DOHH2 (cell line): Measurements from ENCODE around the gene PLXND1.

Experiments used
- H3F3A ChIP-seq: fragments of 200-600 bp; sonication (generic), shearing (Covaris generic); 2 replicates; pipeline ENCODE4 v1.6.0; 2016; ENCODE audit warnings: antibody characterized with exemption, mild to moderate bottlenecking; ENCODE audit not compliant: control insufficient read depth, insufficient read depth
- H3K27ac ChIP-seq: fragments of 200-600 bp; sonication (generic); 2 replicates; pipeline ENCODE4 v1.5.1; 2014; ENCODE audit warnings: low read depth, mild to moderate bottlenecking, low read length, moderate library complexity
- H3K27me3 ChIP-seq: fragments of 200-600 bp; sonication (generic); 2 replicates; pipeline ENCODE4 v1.6.1; 2014; ENCODE audit warnings: mild to moderate bottlenecking, low read length, mixed read lengths; ENCODE audit not compliant: control insufficient read depth
- H3K36me3 ChIP-seq: fragments of 200-600 bp; sonication (generic); 2 replicates; pipeline ENCODE4 v1.6.1; 2014; ENCODE audit warnings: mild to moderate bottlenecking, low read length, moderate library complexity, mixed read lengths; ENCODE audit not compliant: control insufficient read depth
- H3K4me1 ChIP-seq: fragments of 200-600 bp; sonication (generic); 2 replicates; pipeline ENCODE4 v1.6.1; 2014; ENCODE audit warnings: mild to moderate bottlenecking, low read length, mixed read lengths; ENCODE audit not compliant: control insufficient read depth
- H3K4me2 ChIP-seq: fragments of 200-600 bp; sonication (generic); 2 replicates; pipeline ENCODE4 v1.6.0; 2014; ENCODE audit warnings: mild to moderate bottlenecking, low read length, moderate library complexity
- H3K4me3 ChIP-seq: fragments of 200-600 bp; sonication (generic); 2 replicates; pipeline ENCODE4 v1.5.1; 2014; ENCODE audit warnings: mild to moderate bottlenecking, low read length, mixed read lengths
- H3K79me2 ChIP-seq: fragments of 200-600 bp; sonication (generic); 2 replicates; pipeline ENCODE4 v1.6.1; 2014; ENCODE audit warnings: mild to moderate bottlenecking, low read length, mixed read lengths; ENCODE audit not compliant: control insufficient read depth
- H3K9me2 ChIP-seq: fragments of 200-600 bp; sonication (generic); replicated peaks from 2 replicates; pipeline ENCODE4 v1.6.1; 2014; ENCODE audit warnings: mild to moderate bottlenecking, low read length, mixed read lengths; ENCODE audit not compliant: control insufficient read depth
- H3K9me3 ChIP-seq: fragments of 200-600 bp; sonication (generic); 2 replicates; pipeline ENCODE4 v1.6.1; 2014; ENCODE audit warnings: antibody characterized with exemption, low read length, mixed read lengths; ENCODE audit not compliant: control insufficient read depth, insufficient read depth
- H4K20me1 ChIP-seq: fragments of 200-600 bp; sonication (generic); 2 replicates; pipeline ENCODE4 v1.6.0; 2014; ENCODE audit warnings: low read depth, mild to moderate bottlenecking, antibody characterized with exemption, low read length, moderate library complexity; ENCODE audit not compliant: control insufficient read depth, insufficient read depth
- EZH2phosphoT487 ChIP-seq: fragments of 200-600 bp; sonication (generic); IDR thresholded peaks from 2 replicates; pipeline ENCODE4 v1.6.1; 2017; ENCODE audit warnings: borderline replicate concordance, mild to moderate bottlenecking, antibody characterized with exemption, low read length, moderate library complexity, mixed read lengths
- TF ChIP-seq, protein P1 (sequence below): fragments of 200-600 bp; sonication (generic); IDR thresholded peaks from one replicate; pipeline ENCODE4 v1.5.1; 2014; ENCODE audit warnings: antibody characterized with exemption, mild to moderate bottlenecking, low read depth, low read length; ENCODE audit not compliant: poor library complexity, severe bottlenecking

The PLXND1 gene

DNA sequence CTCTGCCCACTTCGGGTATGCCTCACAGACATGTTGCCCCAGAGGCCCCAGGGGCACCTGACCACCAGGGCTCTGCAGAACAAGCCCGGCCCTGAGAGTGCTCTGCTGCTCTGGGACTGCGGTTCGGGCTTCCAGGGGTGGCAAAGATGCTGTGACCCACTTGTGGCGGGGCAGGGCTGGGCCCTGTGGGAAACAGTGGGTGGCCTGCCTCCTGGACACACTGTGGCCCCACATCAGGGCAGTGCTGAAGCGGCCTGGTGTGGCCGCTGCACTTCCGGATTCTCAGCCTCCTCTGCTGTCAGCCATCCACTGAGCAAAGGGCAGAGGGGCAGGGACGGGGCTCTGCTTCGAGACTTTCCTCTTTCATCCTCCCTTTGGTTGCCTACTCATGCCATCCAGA lies 26.5 kb upstream of the PLXND1 start:
- no peak for TF ChIP-seq EZH2phosphoT487
- Histone ChIP-seq H3K4me3 (no peak overlapping the region), H3K9me2 (no peaks in the 10 kb centered on the region), H3K36me3 (no peaks in the 10 kb centered on the region), H3K9me3 (no peaks in the 10 kb centered on the region), H3K27me3 (no peaks in the 10 kb centered on the region), H3F3A (no peaks in the 10 kb centered on the region), H3K4me1 (0 out of 2 replicates have a peak, but pooled peaks cover 3% of the 10 kb centered on the region), H3K4me2 (no peak overlapping the region), H3K27ac (no peak overlapping the region), H4K20me1 (no peaks in the 10 kb centered on the region), H3K79me2 (no peaks in the 10 kb centered on the region)

DNA sequence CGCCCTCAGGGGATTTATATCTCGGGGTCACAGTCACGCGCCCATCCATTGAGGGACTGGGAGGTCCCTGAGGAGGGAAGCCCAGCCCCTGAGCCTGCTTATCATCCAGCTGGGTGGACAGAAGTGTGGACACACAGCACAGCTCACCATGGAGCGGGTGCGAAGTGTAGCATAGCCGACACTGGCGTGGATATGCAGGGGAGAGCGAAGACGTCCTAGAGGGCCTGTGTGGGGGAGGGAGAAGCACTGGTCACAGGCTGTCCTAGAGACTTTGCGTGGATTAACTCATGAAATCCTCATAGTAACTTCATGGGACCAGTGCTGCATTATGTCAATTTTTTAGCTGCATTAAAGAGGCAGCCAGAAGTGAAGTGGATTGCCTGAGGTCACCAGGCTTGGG lies 26.1 kb upstream of the PLXND1 start:
- TF ChIP-seq, protein P1, sequence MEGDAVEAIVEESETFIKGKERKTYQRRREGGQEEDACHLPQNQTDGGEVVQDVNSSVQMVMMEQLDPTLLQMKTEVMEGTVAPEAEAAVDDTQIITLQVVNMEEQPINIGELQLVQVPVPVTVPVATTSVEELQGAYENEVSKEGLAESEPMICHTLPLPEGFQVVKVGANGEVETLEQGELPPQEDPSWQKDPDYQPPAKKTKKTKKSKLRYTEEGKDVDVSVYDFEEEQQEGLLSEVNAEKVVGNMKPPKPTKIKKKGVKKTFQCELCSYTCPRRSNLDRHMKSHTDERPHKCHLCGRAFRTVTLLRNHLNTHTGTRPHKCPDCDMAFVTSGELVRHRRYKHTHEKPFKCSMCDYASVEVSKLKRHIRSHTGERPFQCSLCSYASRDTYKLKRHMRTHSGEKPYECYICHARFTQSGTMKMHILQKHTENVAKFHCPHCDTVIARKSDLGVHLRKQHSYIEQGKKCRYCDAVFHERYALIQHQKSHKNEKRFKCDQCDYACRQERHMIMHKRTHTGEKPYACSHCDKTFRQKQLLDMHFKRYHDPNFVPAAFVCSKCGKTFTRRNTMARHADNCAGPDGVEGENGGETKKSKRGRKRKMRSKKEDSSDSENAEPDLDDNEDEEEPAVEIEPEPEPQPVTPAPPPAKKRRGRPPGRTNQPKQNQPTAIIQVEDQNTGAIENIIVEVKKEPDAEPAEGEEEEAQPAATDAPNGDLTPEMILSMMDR, result no peak
- TF ChIP-seq EZH2phosphoT487, result no peak
- Histone ChIP-seq H3K36me3 (no peaks in the 10 kb centered on the region), H3K4me2 (no peak overlapping the region), H4K20me1 (no peaks in the 10 kb centered on the region), H3K27me3 (0 out of 2 replicates have a peak, but pooled peaks cover 2% of the 10 kb centered on the region), H3K9me2 (no peaks in the 10 kb centered on the region), H3K27ac (no peak overlapping the region), H3K4me1 (peaks cover 6% of the 10 kb centered on the region), H3F3A (no peaks in the 10 kb centered on the region), H3K9me3 (no peaks in the 10 kb centered on the region), H3K4me3 (no peak overlapping the region), H3K79me2 (no peaks in the 10 kb centered on the region)

DNA sequence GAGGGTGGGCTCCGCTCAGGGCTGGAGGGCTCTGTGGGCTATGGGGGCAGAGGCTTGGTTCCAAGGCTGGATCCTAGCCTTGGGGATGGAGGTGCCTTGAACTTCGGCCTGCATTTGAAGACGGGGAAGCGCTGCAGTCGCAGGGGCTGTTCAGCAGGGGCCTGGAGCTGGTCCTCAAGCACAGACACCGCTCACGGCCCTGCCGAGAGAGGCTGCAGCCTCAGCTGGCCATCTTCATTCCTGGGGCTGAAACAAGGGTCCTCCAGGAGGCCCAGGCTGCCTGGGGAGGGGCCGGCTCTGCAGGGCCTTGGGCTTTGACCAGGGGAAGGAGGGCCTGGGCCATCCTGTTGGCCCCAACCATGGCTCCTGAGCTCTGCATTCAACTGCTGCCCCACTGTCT lies 25.6 kb upstream of the PLXND1 start:
- H3K4me1 ChIP-seq, result peaks cover 11% of the 10 kb centered on the region
- no peaks in the 10 kb centered on the region for H3K79me2 ChIP-seq
- peaks cover 4% of the 10 kb centered on the region; the same call in 1 of the 2 replicates for H3K27me3 ChIP-seq
- H3K9me3 ChIP-seq, result no peaks in the 10 kb centered on the region
- TF ChIP-seq, protein P1, result no peak
- no peak for TF ChIP-seq EZH2phosphoT487
- H3F3A ChIP-seq, result no peaks in the 10 kb centered on the region
- no peaks in the 10 kb centered on the region for H3K9me2 ChIP-seq
- H3K36me3 ChIP-seq, result no peaks in the 10 kb centered on the region
- H3K4me3 ChIP-seq, result no peak overlapping the region
- no peak overlapping the region for H3K4me2 ChIP-seq
- no peaks in the 10 kb centered on the region for H4K20me1 ChIP-seq
- no peak overlapping the region for H3K27ac ChIP-seq

DNA sequence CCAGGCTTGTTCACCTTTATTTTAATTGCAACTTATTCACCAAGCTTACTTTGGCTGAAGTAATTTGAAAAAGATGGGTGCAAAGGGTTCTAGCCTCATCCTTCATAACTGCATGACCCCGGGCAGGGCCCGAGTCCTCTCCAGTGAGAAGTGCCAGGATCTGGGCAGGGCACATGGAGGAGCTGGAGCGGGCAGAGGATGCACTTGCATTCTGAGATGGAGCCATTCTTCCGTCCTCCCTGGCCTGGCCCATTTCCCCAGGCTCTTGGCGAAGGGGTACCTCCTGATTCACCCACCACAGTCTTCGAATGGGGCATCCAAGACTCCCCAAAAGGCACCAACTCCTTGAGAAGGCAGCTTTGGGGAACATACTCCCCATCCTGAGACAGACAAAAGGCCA lies 22.5 kb upstream of the PLXND1 start:
- H3K4me3 ChIP-seq, result no peak overlapping the region
- H3K27me3 ChIP-seq, result peaks cover 7% of the 10 kb centered on the region; the same call in 1 of the 2 replicates
- no peaks in the 10 kb centered on the region for H3K79me2 ChIP-seq
- no peaks in the 10 kb centered on the region for H3K9me3 ChIP-seq
- H4K20me1 ChIP-seq, result no peaks in the 10 kb centered on the region
- no peaks in the 10 kb centered on the region for H3K36me3 ChIP-seq
- TF ChIP-seq EZH2phosphoT487, result no peak
- TF ChIP-seq, protein P1, result no peak
- peaks cover 25% of the 10 kb centered on the region for H3K4me1 ChIP-seq
- no peak overlapping the region for H3K27ac ChIP-seq
- no peaks in the 10 kb centered on the region for H3F3A ChIP-seq
- H3K9me2 ChIP-seq, result no peaks in the 10 kb centered on the region
- H3K4me2 ChIP-seq, result no peak overlapping the region
